Bronchial epithelial cell (primary cell): Measurements from ENCODE around the gene SCOC. TPM values are rescaled to one million over a fixed set of nuclear protein-coding genes. Genes with fewer than 3 reads are reported as not detected.

Source experiments
- DNase-seq: peaks from one replicate; pipeline ENCODE4 v3.0.0-alpha.2; 2010; ENCODE audit warnings: low read depth
- FAIRE-seq: peaks from 2 replicates; lab custom pipeline; 2011; peaks lifted over from hg19 to GRCh38; lab: Jason Lieb, UNC
- H3K27me3 ChIP-seq: 2 replicates; pipeline ENCODE4 v1.5.1; 2011; ENCODE audit warnings: low read length; ENCODE audit not compliant: control insufficient read depth, insufficient read depth
- H3K36me3 ChIP-seq: 2 replicates; pipeline ENCODE4 v1.5.1; 2011; ENCODE audit warnings: low read length; ENCODE audit not compliant: control insufficient read depth, insufficient read depth
- H3K4me3 ChIP-seq: 2 replicates; pipeline ENCODE4 v1.5.1; 2011; ENCODE audit warnings: mild to moderate bottlenecking, low read depth, low read length, control low read depth
- total RNA-seq: library from RNA; depleted of rRNA; stranded (reverse); fragments of >200 nt; gene quantifications from 2 replicates; pipeline ENCODE4 v1.2.1, GENCODE V29; 2014
- TF ChIP-seq, protein P1 (sequence below): IDR thresholded peaks from 2 replicates; pipeline ENCODE4 v1.5.1; 2011; ENCODE audit warnings: mild to moderate bottlenecking, moderate library complexity, low read length, control low read depth, inconsistent platforms; ENCODE audit not compliant: insufficient read depth, severe bottlenecking

Gene SCOC
- total RNA-seq, 1 donor from 2014 or later, result 61.9 TPM

GRCh38 chr4:140361099-140361498 is 12.3 kb upstream of the SCOC start:
- no peak overlapping the region for H3K4me3 ChIP-seq

DNA sequence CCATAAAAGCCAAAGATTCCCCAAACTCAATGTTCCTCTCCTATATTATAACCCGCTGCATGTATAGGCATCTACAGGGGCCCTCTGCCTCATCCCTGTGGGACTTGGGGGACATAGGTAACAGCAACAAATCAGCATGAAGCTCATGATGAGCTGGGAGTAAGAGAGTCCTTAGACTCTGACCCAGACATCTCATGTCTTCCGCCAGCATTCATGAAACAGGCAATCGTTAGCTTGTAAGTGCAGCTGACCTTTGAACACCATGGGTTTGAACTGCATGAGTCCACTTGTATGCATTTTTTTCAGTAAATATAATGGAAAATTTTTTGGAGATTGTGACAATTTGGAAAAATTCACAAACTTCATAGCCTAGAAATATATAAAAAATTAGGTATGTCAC is 10.4 kb upstream of the SCOC start:
- no peaks in the 10 kb centered on the region for H3K27me3 ChIP-seq
- TF ChIP-seq, protein P1, sequence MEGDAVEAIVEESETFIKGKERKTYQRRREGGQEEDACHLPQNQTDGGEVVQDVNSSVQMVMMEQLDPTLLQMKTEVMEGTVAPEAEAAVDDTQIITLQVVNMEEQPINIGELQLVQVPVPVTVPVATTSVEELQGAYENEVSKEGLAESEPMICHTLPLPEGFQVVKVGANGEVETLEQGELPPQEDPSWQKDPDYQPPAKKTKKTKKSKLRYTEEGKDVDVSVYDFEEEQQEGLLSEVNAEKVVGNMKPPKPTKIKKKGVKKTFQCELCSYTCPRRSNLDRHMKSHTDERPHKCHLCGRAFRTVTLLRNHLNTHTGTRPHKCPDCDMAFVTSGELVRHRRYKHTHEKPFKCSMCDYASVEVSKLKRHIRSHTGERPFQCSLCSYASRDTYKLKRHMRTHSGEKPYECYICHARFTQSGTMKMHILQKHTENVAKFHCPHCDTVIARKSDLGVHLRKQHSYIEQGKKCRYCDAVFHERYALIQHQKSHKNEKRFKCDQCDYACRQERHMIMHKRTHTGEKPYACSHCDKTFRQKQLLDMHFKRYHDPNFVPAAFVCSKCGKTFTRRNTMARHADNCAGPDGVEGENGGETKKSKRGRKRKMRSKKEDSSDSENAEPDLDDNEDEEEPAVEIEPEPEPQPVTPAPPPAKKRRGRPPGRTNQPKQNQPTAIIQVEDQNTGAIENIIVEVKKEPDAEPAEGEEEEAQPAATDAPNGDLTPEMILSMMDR, result no peak
- H3K36me3 ChIP-seq, result no peaks in the 10 kb centered on the region
- no peak overlapping the region for H3K4me3 ChIP-seq
- no peak for FAIRE-seq
- DNase-seq, result no peak

More at GRCh38 chr4:140361099-140361498, 12.3 kb upstream of the SCOC start:
- FAIRE-seq, result no peak
- Histone ChIP-seq H3K27me3 (no peaks in the 10 kb centered on the region), H3K36me3 (no peaks in the 10 kb centered on the region)
- no peak for DNase-seq
- TF ChIP-seq, protein P1, result no peak

- Histone ChIP-seq H3K36me3 (no peaks in the 10 kb centered on the region), H3K27me3 (no peaks in the 10 kb centered on the region), H3K4me3 (no peak overlapping the region)
- TF ChIP-seq, protein P1, result no peak
- DNase-seq (no peak), FAIRE-seq (no peak)
Observed at GRCh38 chr4:140363558-140363957, 9.9 kb upstream of the SCOC start.

DNA sequence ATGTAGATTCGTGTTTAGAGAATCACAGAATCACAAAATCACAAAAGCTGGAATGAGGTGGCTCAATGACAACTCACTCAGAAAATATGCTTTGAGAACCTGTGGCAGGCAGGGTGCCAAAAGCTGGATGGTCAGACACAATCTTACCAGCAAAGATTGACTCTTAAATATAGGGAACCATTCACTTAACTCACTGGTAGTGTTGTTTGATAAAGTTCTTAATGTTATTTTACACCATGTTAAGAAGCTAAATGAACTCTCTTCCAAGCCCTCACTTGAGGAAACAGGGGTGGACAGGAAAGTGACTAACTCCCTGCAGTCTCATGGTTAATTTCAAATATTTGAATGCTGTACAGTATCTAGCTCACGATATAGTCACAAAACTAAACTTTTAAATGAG is 5.7 kb upstream of the SCOC start:
- no peaks in the 10 kb centered on the region for H3K36me3 ChIP-seq
- peak; percentile 58 for DNase-seq
- no peak for FAIRE-seq
- H3K27me3 ChIP-seq, result no peaks in the 10 kb centered on the region
- TF ChIP-seq, protein P1, result no peak
- no peak overlapping the region for H3K4me3 ChIP-seq

GRCh38 chr4:140368686-140369085 is 4.8 kb upstream of the SCOC start:
- Histone ChIP-seq H3K4me3 (no peak overlapping the region), H3K36me3 (no peaks in the 10 kb centered on the region), H3K27me3 (no peaks in the 10 kb centered on the region)
- FAIRE-seq, result no peak
- DNase-seq, result peak; percentile 4
- TF ChIP-seq, protein P1, result no peak

GRCh38 chr4:140372751-140373327 is 607 bp upstream of the SCOC start:
- FAIRE-seq, result no peak

More at GRCh38 chr4:140372751-140373327, 607 bp upstream of the SCOC start:
- H3K27me3 ChIP-seq, result no peaks in the 10 kb centered on the region
- DNase-seq, result peak; percentile 27
- peak overlapping the region; percentile 81 for H3K4me3 ChIP-seq
- TF ChIP-seq, protein P1, result no peak
- H3K36me3 ChIP-seq, result no peaks in the 10 kb centered on the region
